ENCODE data around the gene PPP1R13B.
A peak's percentile ranks its signal among the peaks of the same experiment; 100 is the strongest.

PPP1R13B gene

DNA sequence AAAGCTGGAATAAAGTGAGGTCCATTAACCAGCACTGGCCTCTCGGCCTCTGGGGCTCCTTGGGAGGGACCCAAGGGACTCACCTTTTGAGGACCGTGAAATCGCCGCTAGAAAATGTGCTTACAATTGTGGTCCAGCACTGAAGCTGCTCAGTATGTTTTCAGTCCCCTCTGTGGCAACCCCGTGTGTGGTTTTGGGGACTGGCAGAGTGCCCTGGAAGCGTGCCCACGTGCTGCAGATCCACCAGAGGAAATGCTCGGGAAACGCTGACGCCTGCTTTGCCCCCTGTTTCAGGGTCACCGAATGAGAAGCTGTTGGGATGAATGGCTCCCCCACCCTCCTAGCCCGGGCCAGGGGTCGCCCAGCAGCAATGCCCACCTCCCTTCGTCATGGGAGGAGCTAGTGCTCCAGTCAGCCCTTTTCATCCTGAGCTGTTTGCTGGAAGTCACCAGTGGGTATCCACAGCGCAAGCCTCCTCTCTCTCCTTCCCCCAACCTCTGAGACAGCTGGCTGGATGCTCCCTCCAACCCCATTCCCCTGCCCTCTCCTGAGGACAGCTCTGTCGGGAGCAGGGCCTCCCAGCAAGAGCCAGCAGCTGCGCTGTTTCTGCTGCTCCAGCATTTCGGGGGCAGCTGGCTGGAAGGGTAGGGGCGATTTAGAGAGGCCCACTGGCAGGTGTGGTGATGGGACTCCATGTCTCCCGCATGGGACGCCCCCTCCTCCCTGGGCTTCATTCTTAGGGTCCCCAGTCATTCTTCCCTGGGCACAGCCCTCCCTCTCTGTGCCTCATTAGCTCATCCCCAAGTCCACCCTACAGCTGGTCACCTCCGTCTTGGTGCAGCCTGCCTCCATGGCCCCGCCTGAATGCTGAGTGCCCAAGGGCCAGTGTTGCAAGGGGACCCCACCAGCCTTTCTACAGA is 33.2 kb upstream of the PPP1R13B start:
- DNase-seq (ENCODE audit: low spot score), result no peak
- TF ChIP-seq, protein P1, sequence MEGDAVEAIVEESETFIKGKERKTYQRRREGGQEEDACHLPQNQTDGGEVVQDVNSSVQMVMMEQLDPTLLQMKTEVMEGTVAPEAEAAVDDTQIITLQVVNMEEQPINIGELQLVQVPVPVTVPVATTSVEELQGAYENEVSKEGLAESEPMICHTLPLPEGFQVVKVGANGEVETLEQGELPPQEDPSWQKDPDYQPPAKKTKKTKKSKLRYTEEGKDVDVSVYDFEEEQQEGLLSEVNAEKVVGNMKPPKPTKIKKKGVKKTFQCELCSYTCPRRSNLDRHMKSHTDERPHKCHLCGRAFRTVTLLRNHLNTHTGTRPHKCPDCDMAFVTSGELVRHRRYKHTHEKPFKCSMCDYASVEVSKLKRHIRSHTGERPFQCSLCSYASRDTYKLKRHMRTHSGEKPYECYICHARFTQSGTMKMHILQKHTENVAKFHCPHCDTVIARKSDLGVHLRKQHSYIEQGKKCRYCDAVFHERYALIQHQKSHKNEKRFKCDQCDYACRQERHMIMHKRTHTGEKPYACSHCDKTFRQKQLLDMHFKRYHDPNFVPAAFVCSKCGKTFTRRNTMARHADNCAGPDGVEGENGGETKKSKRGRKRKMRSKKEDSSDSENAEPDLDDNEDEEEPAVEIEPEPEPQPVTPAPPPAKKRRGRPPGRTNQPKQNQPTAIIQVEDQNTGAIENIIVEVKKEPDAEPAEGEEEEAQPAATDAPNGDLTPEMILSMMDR (IDR thresholded peaks at IDR 0.05; ENCODE audit: extremely low read depth, insufficient read depth, missing control alignments), result no peak
- in situ Hi-C loops (cut with MboI; ENCODE audit: low pct_unique_long_range_greater_than_20kb, low sequenced_read_pairs, unreplicated experiment), result no loop called here

DNA sequence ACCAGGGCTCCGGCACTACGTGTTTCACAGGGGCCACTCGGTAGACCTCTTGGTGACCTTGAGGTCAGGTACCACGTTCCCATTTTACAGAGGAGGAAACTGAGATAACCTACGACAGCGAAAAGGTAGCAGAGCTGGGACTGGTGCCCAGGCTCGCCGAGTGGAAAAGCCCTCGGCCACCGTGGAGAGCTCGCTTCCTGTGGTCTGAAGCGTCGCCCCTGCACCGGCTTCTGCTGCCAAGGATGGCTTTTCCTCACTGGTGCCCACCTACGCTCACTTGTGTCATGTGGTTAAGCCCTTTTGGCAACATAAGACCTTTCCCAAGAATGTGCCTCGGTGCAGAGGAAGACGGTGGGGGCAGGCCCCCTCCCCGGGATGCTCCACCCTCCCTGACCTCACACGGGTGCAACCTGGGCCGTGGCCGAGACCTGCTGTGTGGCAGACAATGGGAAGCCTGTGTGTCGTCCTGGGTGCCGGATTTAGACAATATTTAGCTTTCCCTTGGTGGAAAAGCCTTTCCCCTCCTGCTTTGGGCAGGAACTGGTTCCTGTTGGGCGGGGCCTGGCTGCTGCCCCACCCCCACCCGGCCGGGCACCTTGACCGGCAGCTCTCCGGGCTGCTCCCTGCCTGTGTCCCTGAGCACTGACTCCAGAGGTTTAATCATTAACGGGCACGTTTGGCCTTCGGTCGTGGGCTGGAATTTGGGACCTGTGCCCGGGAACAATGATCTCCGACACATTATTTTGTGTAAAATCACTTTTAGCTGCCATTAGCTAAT is 32.4 kb upstream of the PPP1R13B start:
- in situ Hi-C loops (cut with MboI; ENCODE audit: low pct_unique_long_range_greater_than_20kb, low sequenced_read_pairs, unreplicated experiment), result no loop called here
- TF ChIP-seq, protein P1 (IDR thresholded peaks at IDR 0.05; ENCODE audit: extremely low read depth, insufficient read depth, missing control alignments), result no peak
- DNase-seq (ENCODE audit: low spot score), result no peak

DNA sequence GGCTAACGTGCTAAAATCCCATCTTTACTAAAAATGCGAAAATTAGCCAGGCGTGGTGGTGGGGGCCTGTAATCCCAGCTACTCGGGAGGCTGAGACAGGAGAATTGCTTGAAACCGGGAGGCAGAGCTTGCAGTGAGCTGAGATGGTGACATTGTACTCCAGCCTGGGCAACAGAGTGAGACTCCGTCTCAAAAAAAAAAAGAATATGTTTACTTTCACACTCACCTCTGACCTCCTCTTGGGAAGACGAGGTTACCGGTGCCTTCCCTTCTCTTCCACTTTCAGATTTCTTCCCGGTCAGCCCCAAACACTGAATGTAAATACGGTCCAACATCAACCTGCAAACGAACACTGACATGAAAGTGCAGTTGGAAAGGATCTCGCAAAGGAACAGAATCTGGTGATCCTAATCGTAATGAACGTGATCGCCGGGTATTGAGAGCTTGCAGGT is 31.8 kb upstream of the PPP1R13B start:
- DNase-seq (ENCODE audit: low spot score), result no peak
- TF ChIP-seq, protein P1 (IDR thresholded peaks at IDR 0.05; ENCODE audit: extremely low read depth, insufficient read depth, missing control alignments), result no peak
- in situ Hi-C loops (cut with MboI; ENCODE audit: low pct_unique_long_range_greater_than_20kb, low sequenced_read_pairs, unreplicated experiment), result no loop called here

GRCh38 chr14:103878180-103878579 is 30.8 kb upstream of the PPP1R13B start:
- TF ChIP-seq, protein P1 (IDR thresholded peaks at IDR 0.05; ENCODE audit: extremely low read depth, insufficient read depth, missing control alignments), result no peak
- in situ Hi-C loops (cut with MboI; ENCODE audit: low pct_unique_long_range_greater_than_20kb, low sequenced_read_pairs, unreplicated experiment), result no loop called here
- DNase-seq (ENCODE audit: low spot score), result no peak

DNA sequence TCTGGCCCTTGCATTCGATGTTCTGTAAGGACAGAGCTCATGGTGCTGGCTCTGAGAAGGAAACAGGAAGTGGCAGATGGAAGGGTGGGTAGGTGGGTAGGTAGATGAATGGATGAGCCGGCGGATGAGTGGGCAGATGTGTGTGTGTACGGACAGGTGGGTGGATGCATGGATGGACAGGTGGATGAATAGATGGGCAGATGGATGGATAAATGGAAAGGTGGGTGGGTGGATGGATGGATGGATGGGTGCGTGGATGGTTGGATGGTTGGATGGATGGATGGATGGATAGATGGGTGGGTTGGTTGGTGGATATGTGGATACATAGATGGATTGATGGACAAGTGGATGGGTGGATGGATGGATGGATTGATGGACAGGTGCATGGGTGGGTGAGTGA is 27.6 kb upstream of the PPP1R13B start:
- TF ChIP-seq, protein P1 (IDR thresholded peaks at IDR 0.05; ENCODE audit: extremely low read depth, insufficient read depth, missing control alignments), result no peak
- in situ Hi-C loops (cut with MboI; ENCODE audit: low pct_unique_long_range_greater_than_20kb, low sequenced_read_pairs, unreplicated experiment), result no loop called here

DNA sequence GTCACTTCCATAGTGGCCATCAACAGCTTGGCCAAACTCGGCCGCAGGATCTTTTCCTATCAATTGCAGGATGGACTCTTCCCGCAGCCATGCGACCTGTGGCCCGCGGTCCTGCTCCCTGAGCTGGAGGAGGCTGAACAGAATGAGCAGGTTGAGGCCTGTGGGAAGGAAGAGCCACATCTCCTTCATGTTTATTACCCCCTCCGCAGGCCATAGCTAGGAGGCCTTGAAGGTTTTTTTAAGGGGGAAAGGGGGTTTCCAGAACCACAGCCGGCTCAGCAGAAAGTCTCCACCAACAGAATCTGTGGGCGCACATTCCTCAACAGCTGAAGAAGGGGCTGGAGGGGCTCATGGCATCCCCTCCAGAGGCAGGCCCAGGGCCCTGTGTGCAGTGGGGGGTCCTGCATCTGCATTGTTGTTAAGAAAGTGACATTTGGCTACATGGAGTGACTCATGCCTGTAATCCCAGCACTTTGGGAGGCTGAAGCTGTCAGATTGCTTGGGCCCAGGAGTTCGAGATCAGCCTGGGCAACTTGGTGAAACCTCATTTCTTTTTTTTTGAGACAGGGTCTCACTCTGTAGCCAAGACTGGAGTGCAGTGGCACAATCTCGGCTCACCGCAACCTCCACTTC is 25.2 kb upstream of the PPP1R13B start:
- DNase-seq (ENCODE audit: low spot score), result peak; percentile 82
- TF ChIP-seq, protein P1 (IDR thresholded peaks at IDR 0.05; ENCODE audit: extremely low read depth, insufficient read depth, missing control alignments), result no peak
- in situ Hi-C loops (cut with MboI; ENCODE audit: low pct_unique_long_range_greater_than_20kb, low sequenced_read_pairs, unreplicated experiment), result no loop called here

More for the DNA sequence above, 27.6 kb upstream of the PPP1R13B start:
- DNase-seq (ENCODE audit: low spot score), result no peak
